HCT116 (cell line): Measurements from ENCODE around the gene COL20A1. TPM values are rescaled to one million over a fixed set of nuclear protein-coding genes. Genes with fewer than 3 reads are reported as not detected.

Source experiments
- ATAC-seq: fragments of 200-7000 bp; cut with Tn5 transposase; 2 replicates; pipeline ENCODE4 v1.9.1; 2020; ENCODE audit warnings: mild to moderate bottlenecking, moderate library complexity
- BruUV-seq: library from RNA; stranded (reverse); fragments of 400-500 nt; replicated peaks from 2 replicates; lab custom pipeline; 2021; lab: Mats Ljungman, UMichigan
- CTCF ChIA-PET: fragments of 300-600 bp; sonication (Branson Sonifier 250); formaldehyde crosslinking; loops from one replicate; lab custom pipeline; 2021; ENCODE audit warnings: antibody characterized with exemption; lab: Charles Lee
- POLR2A ChIA-PET: fragments of 300-600, 350-600 bp; sonication (Branson Sonifier 250); formaldehyde crosslinking; loops from one replicate; lab custom pipeline; 2021; ENCODE audit warnings: antibody characterized with exemption; lab: Charles Lee
- RAD21 ChIA-PET, 2 experiments: fragments of 300-600 bp; sonication (Branson Sonifier 250); formaldehyde crosslinking; loops; one replicate each; lab custom pipeline; 2023; ENCODE audit warnings: low total read pairs in 2 of 2; ENCODE audit not compliant: uncharacterized antibody in 2 of 2, unreplicated experiment in 2 of 2, low non-redundant PET in 1 of 2; lab: Charles Lee
- DNase-seq: peaks from one replicate; pipeline ENCODE4 v3.0.0-alpha.2; 2010; ENCODE audit warnings: low read depth, low spot score
- H2AFZ ChIP-seq: fragments of 200-600 bp; shearing (Covaris generic), sonication (generic); 2 replicates; pipeline ENCODE4 v1.6.1; 2017; ENCODE audit warnings: low read depth, mixed run types, mixed read lengths, antibody characterized with exemption, low read length; ENCODE audit not compliant: poor library complexity, severe bottlenecking
- H3K27ac ChIP-seq: 2 replicates; pipeline ENCODE4 v1.5.1; 2012; ENCODE audit warnings: low read depth, low read length
- H3K27me3 ChIP-seq: fragments of 200-600 bp; sonication (generic); 2 replicates; pipeline ENCODE4 v1.6.1; 2016; ENCODE audit warnings: mixed run types, low read length, mixed read lengths; ENCODE audit not compliant: insufficient read depth
- H3K36me3 ChIP-seq, 2 experiments: fragments of 200-500 bp in 1 of 2; fragments of 200-600 bp in 1 of 2; sonication (Bioruptor generic) in 1 of 2; sonication (generic) in 1 of 2; 2 replicates each; pipeline versions ENCODE4 v1.5.1 to v1.6.1; 2014 to 2016; ENCODE audit warnings: low read length in 2 of 2, inconsistent platforms in 1 of 2, mixed read lengths in 1 of 2, mixed run types in 1 of 2; ENCODE audit not compliant: insufficient read depth in 2 of 2, control insufficient read depth in 1 of 2
- H3K4me1 ChIP-seq, 2 experiments: fragments of 200-600 bp in 1 of 2; sonication (generic) in 1 of 2; 2 replicates each; pipeline versions ENCODE4 v1.5.1 to v1.6.1; 2012 to 2017; ENCODE audit warnings: low read length in 2 of 2, inconsistent platforms in 1 of 2, mild to moderate bottlenecking in 1 of 2, mixed read lengths in 1 of 2, mixed run types in 1 of 2, moderate library complexity in 1 of 2; ENCODE audit not compliant: insufficient read depth in 2 of 2, control insufficient read depth in 1 of 2
- H3K4me2 ChIP-seq: fragments of 200-600 bp; sonication (generic); 2 replicates; pipeline ENCODE4 v1.6.1; 2017; ENCODE audit warnings: mixed run types, low read length, mixed read lengths
- H3K4me3 ChIP-seq, 2 experiments: fragments of 200-600 bp in 1 of 2; sonication (generic) in 1 of 2; replicated peaks in 1 of 2; 2 replicates each; pipeline ENCODE4 v1.5.1; 2011 to 2016; ENCODE audit warnings: low read length in 2 of 2, control low read depth in 1 of 2, low read depth in 1 of 2, mild to moderate bottlenecking in 1 of 2, mixed read lengths in 1 of 2, mixed run types in 1 of 2
- H3K79me2 ChIP-seq: fragments of 200-600 bp; sonication (generic); 2 replicates; pipeline ENCODE4 v1.6.1; 2017; ENCODE audit warnings: mild to moderate bottlenecking, mixed run types, low read length, moderate library complexity, mixed read lengths; ENCODE audit not compliant: insufficient read depth
- H3K9ac ChIP-seq: fragments of 200-600 bp; sonication (generic); 2 replicates; pipeline ENCODE4 v1.6.1; 2016; ENCODE audit warnings: low read length, mixed read lengths
- H3K9me2 ChIP-seq: fragments of 200-600 bp; sonication (generic), shearing (Covaris generic); 2 replicates; pipeline ENCODE4 v1.6.1; 2017; ENCODE audit warnings: mixed run types, mild to moderate bottlenecking, moderate library complexity; ENCODE audit not compliant: insufficient read depth
- H3K9me3 ChIP-seq, 2 experiments: fragments of 200-500 bp in 1 of 2; fragments of 200-600 bp in 1 of 2; sonication (Bioruptor generic) in 1 of 2; sonication (generic) in 1 of 2; 2 replicates each; pipeline ENCODE4 v1.6.1; 2014 to 2017; ENCODE audit warnings: low read length in 2 of 2, mixed read lengths in 2 of 2, inconsistent platforms in 1 of 2, low read depth in 1 of 2, mild to moderate bottlenecking in 1 of 2, mixed run types in 1 of 2, moderate library complexity in 1 of 2; ENCODE audit not compliant: control insufficient read depth in 1 of 2, insufficient read depth in 1 of 2
- H4K20me1 ChIP-seq: fragments of 200-600 bp; sonication (generic), shearing (Covaris generic); 2 replicates; pipeline ENCODE4 v1.6.1; 2017; ENCODE audit warnings: mixed run types, mild to moderate bottlenecking, moderate library complexity; ENCODE audit not compliant: insufficient read depth
- FOSL1 ChIP-seq: IDR thresholded peaks from 2 replicates; pipeline ENCODE4 v1.6.1; 2012; ENCODE audit warnings: low read depth
- SIN3A ChIP-seq: IDR thresholded peaks from 2 replicates; pipeline ENCODE4 v1.6.1; 2012; ENCODE audit warnings: low read depth
- ZNF274 ChIP-seq: fragments of 200-500 bp; sonication (Bioruptor generic); IDR thresholded peaks from 2 replicates; pipeline ENCODE4 v1.6.1; 2014; ENCODE audit warnings: mild to moderate bottlenecking, low read depth, low read length, inconsistent platforms
- intact Hi-C: fragments of 100-400 bp; cut with micrococcal nuclease; formaldehyde crosslinking; loops from 2 replicates; pipeline ENCODE4 v1.10.0; 2022
- total RNA-seq: library from RNA; stranded (reverse); gene quantifications from one replicate; pipeline ENCODE4 v1.2.1, GENCODE V29; 2021; ENCODE audit not compliant: unreplicated experiment
- TF ChIP-seq, protein P1 (sequence below), 3 experiments: fragments of 200-600 bp in 1 of 3; sonication (generic) in 1 of 3; IDR thresholded peaks in 2 of 3; conservative IDR thresholded peaks in 1 of 3; 2 replicates each; pipeline ENCODE4 v1.5.1; 2012 to 2017; ENCODE audit warnings: low read depth in 2 of 3, low read length in 2 of 3, antibody characterized with exemption in 1 of 3, borderline replicate concordance in 1 of 3, control low read depth in 1 of 3, mild to moderate bottlenecking in 1 of 3, mixed read lengths in 1 of 3, mixed run types in 1 of 3, moderate library complexity in 1 of 3; ENCODE audit not compliant: insufficient read depth in 1 of 3
- TF ChIP-seq, protein P2 (sequence below): IDR thresholded peaks from 2 replicates; pipeline ENCODE4 v1.6.1; 2012

COL20A1 gene
- total RNA-seq, 1 experiment from 2014 or later, result 0.34 TPM

DNA sequence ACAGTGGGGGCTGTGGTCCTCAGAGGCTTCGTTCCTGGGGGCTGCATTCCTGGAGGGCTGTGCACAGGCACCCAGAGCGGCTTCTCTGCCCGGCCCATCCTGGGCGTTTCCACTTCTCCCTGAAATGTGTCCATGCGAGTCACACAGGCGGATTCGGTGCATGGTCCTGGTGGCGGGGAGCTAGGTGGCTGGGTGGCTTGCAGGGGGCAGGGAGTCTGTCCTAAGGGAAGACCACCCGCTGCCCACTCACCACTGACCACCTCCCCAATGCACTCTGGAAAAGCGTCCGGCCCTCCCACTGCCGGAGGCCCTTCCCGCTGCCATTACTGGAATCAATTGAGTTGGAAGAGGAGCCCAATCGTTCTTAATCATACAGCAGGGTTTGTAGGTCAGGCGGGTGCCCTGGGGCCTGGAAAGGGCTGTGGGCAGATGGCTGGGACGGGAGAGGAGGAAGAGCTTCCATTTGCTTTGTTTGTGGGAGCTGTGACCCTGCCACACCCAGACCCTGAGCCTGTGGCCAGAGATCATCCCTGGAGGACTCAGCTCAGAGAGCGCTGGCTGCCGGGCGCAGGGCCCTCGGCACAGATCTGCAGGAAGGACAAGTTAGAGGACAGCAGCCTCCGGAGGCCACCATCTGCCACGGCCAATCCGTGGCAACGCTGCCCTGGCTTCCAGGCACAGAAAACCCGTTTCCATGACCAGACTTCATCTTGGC, 61.8 kb downstream of the COL20A1 start (continued):
- TF ChIP-seq, protein P1, sequence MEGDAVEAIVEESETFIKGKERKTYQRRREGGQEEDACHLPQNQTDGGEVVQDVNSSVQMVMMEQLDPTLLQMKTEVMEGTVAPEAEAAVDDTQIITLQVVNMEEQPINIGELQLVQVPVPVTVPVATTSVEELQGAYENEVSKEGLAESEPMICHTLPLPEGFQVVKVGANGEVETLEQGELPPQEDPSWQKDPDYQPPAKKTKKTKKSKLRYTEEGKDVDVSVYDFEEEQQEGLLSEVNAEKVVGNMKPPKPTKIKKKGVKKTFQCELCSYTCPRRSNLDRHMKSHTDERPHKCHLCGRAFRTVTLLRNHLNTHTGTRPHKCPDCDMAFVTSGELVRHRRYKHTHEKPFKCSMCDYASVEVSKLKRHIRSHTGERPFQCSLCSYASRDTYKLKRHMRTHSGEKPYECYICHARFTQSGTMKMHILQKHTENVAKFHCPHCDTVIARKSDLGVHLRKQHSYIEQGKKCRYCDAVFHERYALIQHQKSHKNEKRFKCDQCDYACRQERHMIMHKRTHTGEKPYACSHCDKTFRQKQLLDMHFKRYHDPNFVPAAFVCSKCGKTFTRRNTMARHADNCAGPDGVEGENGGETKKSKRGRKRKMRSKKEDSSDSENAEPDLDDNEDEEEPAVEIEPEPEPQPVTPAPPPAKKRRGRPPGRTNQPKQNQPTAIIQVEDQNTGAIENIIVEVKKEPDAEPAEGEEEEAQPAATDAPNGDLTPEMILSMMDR (IDR thresholded peaks at IDR 0.05 in 2 of 3, conservative IDR thresholded peaks at IDR 0.05 in 1 of 3; ENCODE audit: borderline replicate concordance in 1 of 3, insufficient read depth in 1 of 3, low read depth in 2 of 3, low read length in 2 of 3), result no peak
- TF ChIP-seq ZNF274 (no peak), SIN3A (no peak)
- TF ChIP-seq, protein P2, sequence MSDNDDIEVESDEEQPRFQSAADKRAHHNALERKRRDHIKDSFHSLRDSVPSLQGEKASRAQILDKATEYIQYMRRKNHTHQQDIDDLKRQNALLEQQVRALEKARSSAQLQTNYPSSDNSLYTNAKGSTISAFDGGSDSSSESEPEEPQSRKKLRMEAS, result no peak

DNA sequence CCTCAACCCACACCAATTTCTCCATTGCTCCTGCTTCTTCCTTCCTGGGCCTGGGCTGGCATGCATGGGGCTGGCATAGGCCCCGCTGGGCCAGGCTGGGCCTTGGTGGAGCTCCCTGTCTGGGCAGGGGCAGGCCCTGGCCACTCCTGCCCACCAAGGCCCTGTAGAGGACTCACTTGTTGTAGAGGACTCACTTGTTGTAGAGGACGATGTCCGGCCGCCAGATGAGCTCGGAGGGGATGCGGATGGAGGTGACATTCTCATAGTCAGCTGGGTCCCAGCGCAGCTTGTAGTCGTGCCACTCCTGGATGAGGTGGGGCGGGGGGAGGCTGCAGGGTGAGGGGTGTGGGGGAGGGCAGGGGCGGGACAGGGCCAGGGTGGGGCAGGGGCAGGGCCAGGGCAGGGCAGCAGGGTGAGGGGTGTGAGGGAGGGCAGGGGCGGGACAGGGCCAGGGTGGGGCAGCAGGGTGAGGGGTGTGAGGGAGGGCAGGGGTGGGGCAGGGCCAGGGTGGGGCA, 62.9 kb downstream of the COL20A1 start:
- no peaks in the 10 kb centered on the region for H3K36me3 ChIP-seq
- H3K4me2 ChIP-seq, result no peak overlapping the region
- H3K27me3 ChIP-seq, result no peaks in the 10 kb centered on the region
- H3K4me3 ChIP-seq, result no peak overlapping the region
- DNase-seq (no peak), ATAC-seq (no peak)
- H4K20me1 ChIP-seq, result no peaks in the 10 kb centered on the region
- no peak overlapping the region for H3K9ac ChIP-seq
- no peaks in the 10 kb centered on the region for H3K79me2 ChIP-seq
- no peak for TF ChIP-seq FOSL1
- ChIA-PET CTCF (no interaction called here), RAD21 (no interaction called here), POLR2A (no interaction called here)
- H3K9me2 ChIP-seq, result no peaks in the 10 kb centered on the region
- no peak overlapping the region for H2AFZ ChIP-seq
- no peaks in the 10 kb centered on the region for H3K4me1 ChIP-seq
- intact Hi-C loops, result no loop called here
- no TSS peak for BruUV-seq
- H3K27ac ChIP-seq, result no peak overlapping the region
- peaks cover 0 to 6% of the 10 kb centered on the region in 2 experiments; a peak in 1 of 4 replicates for H3K9me3 ChIP-seq
